ENCODE measurements around the gene MAP4K2.

Gene MAP4K2

GRCh38 chr11:64754124-64754918, 48.7 kb downstream of the MAP4K2 start:
- DNase-seq (ENCODE audit: low read depth) = no peak

DNA sequence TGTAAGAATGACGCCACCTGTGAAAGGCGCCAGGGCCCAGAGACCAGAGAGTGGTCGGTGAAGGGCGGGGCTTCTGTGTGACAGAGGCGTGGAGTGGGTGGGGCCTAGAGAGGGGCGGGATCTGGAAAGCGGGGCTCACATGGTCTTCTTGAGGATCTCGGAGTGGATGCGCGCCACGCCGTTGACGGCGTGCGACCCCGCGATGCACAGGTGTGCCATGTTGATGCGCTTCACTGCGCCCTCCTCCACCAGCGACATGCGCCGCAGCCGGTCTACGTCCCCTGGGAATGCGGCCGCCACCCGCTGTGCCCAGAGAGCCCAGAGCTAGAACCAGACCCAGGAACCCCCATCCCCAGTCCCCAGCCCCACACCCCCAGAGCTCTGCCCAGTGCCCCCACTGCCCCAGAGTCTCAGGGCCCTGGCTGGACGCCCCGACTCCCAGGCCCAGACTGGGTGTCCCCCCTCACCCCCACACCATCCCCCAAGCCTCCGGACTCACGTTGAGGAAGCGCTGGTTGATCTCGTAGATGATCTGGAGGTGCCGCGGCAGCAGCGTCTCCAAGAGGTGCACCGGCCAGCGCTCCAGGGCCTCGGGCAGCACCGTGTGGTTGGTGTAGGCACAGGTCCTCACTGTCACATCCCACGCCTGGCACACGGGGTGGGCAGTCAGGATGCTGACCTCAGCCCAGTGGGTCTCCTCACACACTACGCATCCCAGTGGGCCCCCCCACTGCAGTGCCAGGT, 49.5 kb downstream of the MAP4K2 start:
- no peak for DNase-seq (ENCODE audit: low read depth)

GRCh38 chr11:64753019-64753379, 50.0 kb downstream of the MAP4K2 start:
- no peak for DNase-seq (ENCODE audit: low read depth)

- DNase-seq (ENCODE audit: low read depth) = no peak
Measured at GRCh38 chr11:64752175-64752970, 50.6 kb downstream of the MAP4K2 start.

- DNase-seq (ENCODE audit: low read depth) = no peak
Measured at GRCh38 chr11:64751580-64751979, 51.4 kb downstream of the MAP4K2 start.

- no peak for DNase-seq (ENCODE audit: low read depth)
Measured at GRCh38 chr11:64751136-64751535, 51.9 kb downstream of the MAP4K2 start.

DNA sequence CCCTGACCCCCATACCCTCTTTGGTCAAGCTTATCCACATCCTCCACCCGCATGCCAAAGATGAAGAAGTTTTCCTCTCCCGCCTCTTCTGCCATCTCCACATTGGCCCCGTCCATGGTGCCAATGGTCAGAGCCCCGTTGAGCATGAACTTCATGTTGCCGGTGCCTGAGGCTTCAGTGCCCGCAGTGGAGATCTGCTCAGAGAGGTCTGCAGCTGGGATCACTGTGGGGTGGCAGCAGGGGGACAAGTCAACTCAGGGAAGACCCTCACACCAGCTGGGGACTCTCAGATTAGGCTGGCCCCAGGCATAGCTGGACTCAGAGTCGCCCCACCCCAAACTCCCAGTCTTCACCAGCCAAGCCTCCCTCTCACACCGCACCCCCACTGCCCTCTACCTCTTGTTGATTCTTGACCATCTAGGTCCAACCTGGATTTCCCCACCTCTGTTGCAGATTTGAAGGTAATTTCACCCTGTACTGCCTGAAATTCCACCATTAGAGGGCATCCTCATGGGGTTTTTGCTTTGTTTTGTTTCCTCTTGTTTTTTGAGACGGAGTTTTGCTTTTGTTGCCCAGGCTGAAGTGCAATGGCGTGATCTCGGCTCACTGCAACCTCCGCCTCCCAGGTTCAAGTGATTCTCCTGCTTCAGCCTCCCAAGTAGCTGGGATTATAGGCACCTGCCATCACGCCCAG, 52.5 kb downstream of the MAP4K2 start:
- DNase-seq (ENCODE audit: low read depth) = no peak

GRCh38 chr11:64747961-64748665, 54.9 kb downstream of the MAP4K2 start:
- DNase-seq (ENCODE audit: low read depth) = no peak

DNA sequence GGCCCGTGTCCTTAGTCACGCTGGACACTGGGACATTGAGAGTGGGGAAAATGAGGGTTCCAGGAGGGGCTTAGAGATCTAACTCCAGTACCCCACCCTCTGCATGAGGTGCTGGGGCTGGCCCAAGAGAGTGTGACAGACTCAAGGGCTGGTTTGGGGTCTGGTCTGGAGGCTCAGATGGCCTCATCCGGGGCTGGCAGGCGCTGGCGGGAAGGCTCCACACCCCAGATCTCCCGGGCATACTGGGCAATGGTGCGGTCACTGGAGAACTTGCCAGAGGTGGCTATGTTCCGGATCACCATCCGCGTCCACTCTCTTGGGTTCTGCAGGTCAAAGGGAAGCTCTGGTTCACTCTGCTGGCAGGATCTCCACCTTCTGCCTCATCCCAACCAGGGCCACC, 56.5 kb downstream of the MAP4K2 start:
- DNase-seq (ENCODE audit: low read depth) = no peak

DNA sequence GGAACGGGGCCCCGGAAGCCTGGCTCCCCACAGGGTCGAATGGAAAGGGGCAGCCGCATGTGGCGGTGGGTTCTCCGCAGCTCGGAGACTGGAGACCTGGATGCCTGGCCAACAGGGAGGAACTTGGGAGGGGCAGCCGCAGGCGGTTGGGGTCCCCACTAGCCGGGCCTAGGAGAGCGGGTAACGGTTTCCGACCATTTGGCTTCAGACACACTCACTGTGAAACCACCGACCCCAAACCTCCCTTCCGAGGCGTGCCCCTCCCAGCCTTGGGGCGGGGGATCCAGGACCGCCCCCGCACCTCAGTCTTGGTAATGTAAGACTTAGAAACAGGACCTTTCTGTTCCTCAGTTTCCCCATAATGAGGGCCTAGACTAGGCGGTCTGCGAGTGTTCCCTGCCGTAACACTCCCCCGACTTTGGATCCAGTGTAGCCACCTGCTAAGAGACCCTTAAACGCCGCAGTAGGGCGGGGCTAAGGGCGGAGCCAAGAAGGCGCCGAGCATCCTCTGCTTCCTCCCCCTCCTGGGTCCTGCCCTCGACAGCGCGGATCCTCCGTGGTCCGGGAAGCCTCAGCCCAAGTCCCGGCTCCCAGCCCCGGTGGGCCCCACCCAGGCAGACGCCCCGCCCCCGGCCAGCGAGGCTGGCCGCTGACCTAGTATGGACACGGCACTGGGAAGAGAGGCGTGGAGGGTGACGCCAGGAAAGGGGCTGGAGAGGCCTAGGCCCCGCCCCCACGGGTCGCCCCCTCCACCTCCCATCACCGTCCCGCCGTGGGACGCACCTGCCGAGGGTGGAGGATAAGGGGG, 57.3 kb downstream of the MAP4K2 start:
- DNase-seq (ENCODE audit: low read depth) = peak; percentile 73

DNA sequence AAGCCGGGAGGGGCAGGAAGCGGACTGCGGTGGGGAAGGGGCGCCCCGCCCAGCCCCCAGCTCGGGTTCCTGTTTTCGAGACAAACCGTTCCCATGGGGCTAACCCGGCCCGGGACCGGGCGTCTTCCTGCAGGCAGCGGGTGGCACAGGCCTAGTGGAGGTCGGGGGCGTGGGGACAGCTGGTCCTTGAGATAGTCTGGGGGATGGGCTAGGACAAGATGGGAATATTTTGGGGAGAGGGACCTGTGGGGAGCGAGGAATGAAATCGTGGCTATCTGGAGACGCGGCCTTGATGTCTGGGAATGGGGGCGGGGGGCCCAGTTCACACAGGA, 57.9 kb downstream of the MAP4K2 start:
- DNase-seq (ENCODE audit: low read depth) = peak; percentile 76

DNA sequence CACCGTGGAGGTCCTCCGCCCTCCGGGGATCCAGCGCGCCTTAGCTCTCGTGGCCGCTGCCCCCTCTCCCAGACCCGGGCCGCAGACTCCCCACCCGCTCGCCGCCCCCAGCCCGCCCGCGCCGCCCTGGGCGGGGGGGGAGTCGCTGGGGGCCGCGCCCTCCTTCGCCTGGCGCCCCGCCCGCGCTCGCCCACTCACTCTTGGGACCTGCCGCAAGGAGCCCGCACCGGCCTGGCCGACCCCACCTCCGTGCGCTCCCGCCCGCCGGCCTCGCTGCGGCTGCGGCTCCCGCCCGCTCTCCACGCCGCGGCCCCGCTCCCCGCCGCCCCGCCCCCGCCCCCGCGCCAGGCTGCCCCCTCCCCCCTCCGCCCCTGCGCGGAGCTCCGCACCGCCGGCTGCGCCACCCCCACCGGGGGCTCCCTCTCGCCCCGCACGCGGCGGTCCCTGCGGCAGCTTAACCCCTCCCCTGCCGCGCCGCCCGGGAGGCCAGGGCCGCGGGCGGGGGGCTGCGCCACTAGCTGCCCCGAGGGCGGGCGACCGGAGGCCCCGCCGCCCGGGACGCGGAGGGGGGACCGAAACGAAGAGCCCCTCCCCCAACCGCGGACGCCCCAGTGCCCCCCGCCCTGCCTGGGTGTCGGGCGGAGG, 58.3 kb downstream of the MAP4K2 start:
- no peak for DNase-seq (ENCODE audit: low read depth)

GRCh38 chr11:64743591-64744543, 59.1 kb downstream of the MAP4K2 start, which contains the start of gene RASGRP2:
TSS of gene RASGRP2 (minus strand) at chr11:64744142. CDS start at chr11:64742866, 1,276 bp downstream.
- DNase-seq (ENCODE audit: low read depth) = peak; percentile 92

DNA sequence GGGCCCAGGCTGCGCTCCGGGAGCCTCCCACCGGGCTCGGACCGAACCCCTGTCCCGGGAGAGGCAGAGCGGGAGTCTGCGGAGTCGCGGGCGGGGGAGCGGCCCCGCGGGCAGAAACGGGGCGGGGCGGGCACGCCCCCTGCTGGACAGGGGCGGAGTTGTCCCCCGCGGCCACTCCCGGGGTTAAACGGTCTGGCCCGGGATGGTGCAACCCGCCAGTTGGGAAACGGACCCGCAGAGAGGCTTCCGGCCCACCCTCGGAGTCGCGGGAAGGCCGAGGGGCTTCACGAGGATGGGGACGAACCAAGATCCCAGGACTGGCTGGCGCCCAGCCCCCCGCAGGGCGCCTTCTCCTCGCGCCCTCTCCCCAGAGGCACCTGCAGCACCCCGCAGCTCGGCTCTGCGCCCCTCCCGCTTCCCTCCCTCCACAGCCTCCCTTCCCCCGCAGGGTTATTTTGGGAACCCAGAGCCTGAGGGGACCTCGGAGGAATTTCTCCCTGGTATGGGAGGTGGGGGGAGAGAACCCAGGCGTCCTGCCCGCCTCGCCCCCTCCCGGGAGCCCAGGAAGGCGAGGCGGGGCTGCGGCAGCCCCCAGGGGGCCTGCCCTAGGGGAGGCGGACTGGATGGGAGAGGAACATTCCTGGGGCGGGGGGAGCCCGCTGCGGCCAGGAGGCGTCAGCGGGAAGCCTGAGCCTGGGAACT, 60.0 kb downstream of the MAP4K2 start:
- DNase-seq (ENCODE audit: low read depth) = peak; percentile 67

- DNase-seq (ENCODE audit: low read depth) = no peak
Measured at GRCh38 chr11:64742087-64742888, 60.7 kb downstream of the MAP4K2 start.

- no peak for DNase-seq (ENCODE audit: low read depth)
Measured at GRCh38 chr11:64741375-64742086, 61.5 kb downstream of the MAP4K2 start.

DNA sequence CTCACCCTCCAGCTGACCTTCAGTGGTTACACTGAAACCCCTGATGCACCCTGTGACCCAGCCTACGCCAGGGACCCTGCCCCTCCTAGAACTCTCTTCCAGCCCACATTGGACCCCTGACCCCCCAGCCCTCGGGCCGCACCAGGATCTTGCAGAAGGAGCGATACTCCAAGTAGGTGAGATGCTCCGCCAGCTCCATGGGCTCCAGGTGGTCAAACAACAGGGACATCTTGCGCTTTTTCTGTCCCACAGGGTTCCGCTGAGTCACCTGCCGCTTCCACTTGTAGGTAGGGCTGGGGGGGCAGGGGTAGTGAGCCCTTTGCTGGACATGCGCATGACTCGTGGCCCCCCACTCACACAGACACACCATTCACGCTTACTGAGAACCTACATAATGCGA, 63.1 kb downstream of the MAP4K2 start:
- no peak for DNase-seq (ENCODE audit: low read depth)

Data from activated T-cell treated with anti-CD3 and anti-CD28 coated beads for 1 hour (primary cell).